HCT116 (cell line): Measurements from ENCODE around the gene SUN5. TPM values are rescaled to one million over a fixed set of nuclear protein-coding genes. Genes with fewer than 3 reads are reported as not detected.

Source experiments
- ATAC-seq: fragments of 200-7000 bp; cut with Tn5 transposase; 2 replicates; pipeline ENCODE4 v1.9.1; 2020; ENCODE audit warnings: mild to moderate bottlenecking, moderate library complexity
- BruUV-seq: library from RNA; stranded (reverse); fragments of 400-500 nt; replicated peaks from 2 replicates; lab custom pipeline; 2021; lab: Mats Ljungman, UMichigan
- CTCF ChIA-PET: fragments of 300-600 bp; sonication (Branson Sonifier 250); formaldehyde crosslinking; loops from one replicate; lab custom pipeline; 2021; ENCODE audit warnings: antibody characterized with exemption; lab: Charles Lee
- POLR2A ChIA-PET: fragments of 300-600, 350-600 bp; sonication (Branson Sonifier 250); formaldehyde crosslinking; loops from one replicate; lab custom pipeline; 2021; ENCODE audit warnings: antibody characterized with exemption; lab: Charles Lee
- RAD21 ChIA-PET, 2 experiments: fragments of 300-600 bp; sonication (Branson Sonifier 250); formaldehyde crosslinking; loops; one replicate each; lab custom pipeline; 2023; ENCODE audit warnings: low total read pairs in 2 of 2; ENCODE audit not compliant: uncharacterized antibody in 2 of 2, unreplicated experiment in 2 of 2, low non-redundant PET in 1 of 2; lab: Charles Lee
- DNase-seq: peaks from one replicate; pipeline ENCODE4 v3.0.0-alpha.2; 2010; ENCODE audit warnings: low read depth, low spot score
- H2AFZ ChIP-seq: fragments of 200-600 bp; shearing (Covaris generic), sonication (generic); 2 replicates; pipeline ENCODE4 v1.6.1; 2017; ENCODE audit warnings: low read depth, mixed run types, mixed read lengths, antibody characterized with exemption, low read length; ENCODE audit not compliant: poor library complexity, severe bottlenecking
- H3K27ac ChIP-seq: 2 replicates; pipeline ENCODE4 v1.5.1; 2012; ENCODE audit warnings: low read depth, low read length
- H3K27me3 ChIP-seq: fragments of 200-600 bp; sonication (generic); 2 replicates; pipeline ENCODE4 v1.6.1; 2016; ENCODE audit warnings: mixed run types, low read length, mixed read lengths; ENCODE audit not compliant: insufficient read depth
- H3K36me3 ChIP-seq, 2 experiments: fragments of 200-500 bp in 1 of 2; fragments of 200-600 bp in 1 of 2; sonication (Bioruptor generic) in 1 of 2; sonication (generic) in 1 of 2; 2 replicates each; pipeline versions ENCODE4 v1.5.1 to v1.6.1; 2014 to 2016; ENCODE audit warnings: low read length in 2 of 2, inconsistent platforms in 1 of 2, mixed read lengths in 1 of 2, mixed run types in 1 of 2; ENCODE audit not compliant: insufficient read depth in 2 of 2, control insufficient read depth in 1 of 2
- H3K4me1 ChIP-seq, 2 experiments: fragments of 200-600 bp in 1 of 2; sonication (generic) in 1 of 2; 2 replicates each; pipeline versions ENCODE4 v1.5.1 to v1.6.1; 2012 to 2017; ENCODE audit warnings: low read length in 2 of 2, inconsistent platforms in 1 of 2, mild to moderate bottlenecking in 1 of 2, mixed read lengths in 1 of 2, mixed run types in 1 of 2, moderate library complexity in 1 of 2; ENCODE audit not compliant: insufficient read depth in 2 of 2, control insufficient read depth in 1 of 2
- H3K4me2 ChIP-seq: fragments of 200-600 bp; sonication (generic); 2 replicates; pipeline ENCODE4 v1.6.1; 2017; ENCODE audit warnings: mixed run types, low read length, mixed read lengths
- H3K4me3 ChIP-seq, 2 experiments: fragments of 200-600 bp in 1 of 2; sonication (generic) in 1 of 2; replicated peaks in 1 of 2; 2 replicates each; pipeline ENCODE4 v1.5.1; 2011 to 2016; ENCODE audit warnings: low read length in 2 of 2, control low read depth in 1 of 2, low read depth in 1 of 2, mild to moderate bottlenecking in 1 of 2, mixed read lengths in 1 of 2, mixed run types in 1 of 2
- H3K79me2 ChIP-seq: fragments of 200-600 bp; sonication (generic); 2 replicates; pipeline ENCODE4 v1.6.1; 2017; ENCODE audit warnings: mild to moderate bottlenecking, mixed run types, low read length, moderate library complexity, mixed read lengths; ENCODE audit not compliant: insufficient read depth
- H3K9ac ChIP-seq: fragments of 200-600 bp; sonication (generic); 2 replicates; pipeline ENCODE4 v1.6.1; 2016; ENCODE audit warnings: low read length, mixed read lengths
- H3K9me2 ChIP-seq: fragments of 200-600 bp; sonication (generic), shearing (Covaris generic); 2 replicates; pipeline ENCODE4 v1.6.1; 2017; ENCODE audit warnings: mixed run types, mild to moderate bottlenecking, moderate library complexity; ENCODE audit not compliant: insufficient read depth
- H3K9me3 ChIP-seq, 2 experiments: fragments of 200-500 bp in 1 of 2; fragments of 200-600 bp in 1 of 2; sonication (Bioruptor generic) in 1 of 2; sonication (generic) in 1 of 2; 2 replicates each; pipeline ENCODE4 v1.6.1; 2014 to 2017; ENCODE audit warnings: low read length in 2 of 2, mixed read lengths in 2 of 2, inconsistent platforms in 1 of 2, low read depth in 1 of 2, mild to moderate bottlenecking in 1 of 2, mixed run types in 1 of 2, moderate library complexity in 1 of 2; ENCODE audit not compliant: control insufficient read depth in 1 of 2, insufficient read depth in 1 of 2
- H4K20me1 ChIP-seq: fragments of 200-600 bp; sonication (generic), shearing (Covaris generic); 2 replicates; pipeline ENCODE4 v1.6.1; 2017; ENCODE audit warnings: mixed run types, mild to moderate bottlenecking, moderate library complexity; ENCODE audit not compliant: insufficient read depth
- CBX3 ChIP-seq: IDR thresholded peaks from 2 replicates; pipeline ENCODE4 v1.6.1; 2012; ENCODE audit warnings: low read depth
- CEBPB ChIP-seq: IDR thresholded peaks from 2 replicates; pipeline ENCODE4 v1.6.1; 2012; ENCODE audit warnings: low read depth
- CTCF ChIP-seq, 3 experiments: fragments of 200-600 bp in 1 of 3; sonication (generic) in 1 of 3; IDR thresholded peaks in 2 of 3; conservative IDR thresholded peaks in 1 of 3; 2 replicates each; pipeline ENCODE4 v1.5.1; 2012 to 2017; ENCODE audit warnings: low read depth in 2 of 3, low read length in 2 of 3, antibody characterized with exemption in 1 of 3, borderline replicate concordance in 1 of 3, control low read depth in 1 of 3, mild to moderate bottlenecking in 1 of 3, mixed read lengths in 1 of 3, mixed run types in 1 of 3, moderate library complexity in 1 of 3; ENCODE audit not compliant: insufficient read depth in 1 of 3
- EZH2 ChIP-seq: fragments of 200-600 bp; sonication (generic); IDR thresholded peaks from 2 replicates; pipeline ENCODE4 v1.6.1; 2017; ENCODE audit warnings: antibody characterized with exemption, mixed run types
- EZH2phosphoT487 ChIP-seq: fragments of 200-600 bp; IDR thresholded peaks from 2 replicates; pipeline ENCODE4 v1.6.1; 2018; ENCODE audit warnings: antibody characterized with exemption, borderline replicate concordance
- FOSL1 ChIP-seq: IDR thresholded peaks from 2 replicates; pipeline ENCODE4 v1.6.1; 2012; ENCODE audit warnings: low read depth
- MAX ChIP-seq: IDR thresholded peaks from 2 replicates; pipeline ENCODE4 v1.6.1; 2012
- POLR2A ChIP-seq: IDR thresholded peaks from 2 replicates; pipeline ENCODE4 v1.7.0; 2011; ENCODE audit warnings: borderline replicate concordance; ENCODE audit not compliant: insufficient read depth, insufficient read length; ENCODE audit errors: extremely low read depth
- REST ChIP-seq: IDR thresholded peaks from 2 replicates; pipeline ENCODE4 v1.6.1; 2012; ENCODE audit warnings: low read depth
- SIN3A ChIP-seq: IDR thresholded peaks from 2 replicates; pipeline ENCODE4 v1.6.1; 2012; ENCODE audit warnings: low read depth
- SP1 ChIP-seq: IDR thresholded peaks from 2 replicates; pipeline ENCODE4 v1.6.1; 2012; ENCODE audit warnings: low read depth
- SRF ChIP-seq: IDR thresholded peaks from 2 replicates; pipeline ENCODE4 v1.6.1; 2012; ENCODE audit warnings: low read depth
- TCF7L2 ChIP-seq: IDR thresholded peaks from 2 replicates; pipeline ENCODE4 v1.7.0; 2011; ENCODE audit warnings: borderline replicate concordance, inconsistent platforms; ENCODE audit not compliant: insufficient read depth, insufficient read length; ENCODE audit errors: extremely low read depth
- ZBTB33 ChIP-seq: IDR thresholded peaks from 2 replicates; pipeline ENCODE4 v1.6.1; 2011; ENCODE audit warnings: mild to moderate bottlenecking, low read length, moderate library complexity; ENCODE audit not compliant: insufficient replicate concordance; ENCODE audit errors: extremely low read depth
- ZNF274 ChIP-seq: fragments of 200-500 bp; sonication (Bioruptor generic); IDR thresholded peaks from 2 replicates; pipeline ENCODE4 v1.6.1; 2014; ENCODE audit warnings: mild to moderate bottlenecking, low read depth, low read length, inconsistent platforms
- intact Hi-C: fragments of 100-400 bp; cut with micrococcal nuclease; formaldehyde crosslinking; loops from 2 replicates; pipeline ENCODE4 v1.10.0; 2022
- total RNA-seq: library from RNA; stranded (reverse); gene quantifications from one replicate; pipeline ENCODE4 v1.2.1, GENCODE V29; 2021; ENCODE audit not compliant: unreplicated experiment

SUN5 gene
- total RNA-seq, 1 experiment from 2014 or later = not detected

- Histone ChIP-seq H2AFZ (no peak overlapping the region), H3K36me3 (no peaks in the 10 kb centered on the region), H4K20me1 (no peaks in the 10 kb centered on the region), H3K27me3 (no peaks in the 10 kb centered on the region), H3K9me3 (no peaks in the 10 kb centered on the region), H3K9ac (no peak overlapping the region), H3K4me3 (no peak overlapping the region), H3K4me1 (no peaks in the 10 kb centered on the region), H3K79me2 (no peaks in the 10 kb centered on the region), H3K27ac (no peak overlapping the region), H3K9me2 (no peaks in the 10 kb centered on the region), H3K4me2 (no peak overlapping the region)
- no peak for TF ChIP-seq SP1
- no peak for TF ChIP-seq CTCF (IDR thresholded peaks at IDR 0.05 in 2 of 3, conservative IDR thresholded peaks at IDR 0.05 in 1 of 3; ENCODE audit: borderline replicate concordance in 1 of 3, insufficient read depth in 1 of 3, low read depth in 2 of 3, low read length in 2 of 3)
- TF ChIP-seq EZH2phosphoT487 = no peak
- TF ChIP-seq FOSL1 = no peak
- no peak for TF ChIP-seq TCF7L2
- TF ChIP-seq SIN3A = no peak
- TF ChIP-seq SRF = no peak
- TF ChIP-seq ZBTB33 = no peak
- no peak for TF ChIP-seq EZH2
- TF ChIP-seq MAX = no peak
- TF ChIP-seq ZNF274 = no peak
- TF ChIP-seq POLR2A = no peak
- no peak for TF ChIP-seq CEBPB
- TF ChIP-seq REST = no peak
- no peak for TF ChIP-seq CBX3
- no TSS peak for BruUV-seq
- intact Hi-C loops = no loop called here
- no peak for DNase-seq
- POLR2A ChIA-PET = no interaction called here
- RAD21 ChIA-PET = no interaction called here
- ATAC-seq = no peak
- CTCF ChIA-PET = no interaction called here
Observed at GRCh38 chr20:32975698-32976674, 28.2 kb downstream of the SUN5 start.
